Measurements from ENCODE around the gene LRPAP1. TPM values are rescaled to one million over a fixed set of nuclear protein-coding genes. Genes with fewer than 3 reads are reported as not detected.
"Not testable (repeated sequence)": the region's sequence is repeated elsewhere in the genome, so short reads cannot be mapped to it uniquely, and the experiment has no call there.

The LRPAP1 gene
- total RNA-seq, 1 donor from 2014 or later = 92.2 TPM

DNA sequence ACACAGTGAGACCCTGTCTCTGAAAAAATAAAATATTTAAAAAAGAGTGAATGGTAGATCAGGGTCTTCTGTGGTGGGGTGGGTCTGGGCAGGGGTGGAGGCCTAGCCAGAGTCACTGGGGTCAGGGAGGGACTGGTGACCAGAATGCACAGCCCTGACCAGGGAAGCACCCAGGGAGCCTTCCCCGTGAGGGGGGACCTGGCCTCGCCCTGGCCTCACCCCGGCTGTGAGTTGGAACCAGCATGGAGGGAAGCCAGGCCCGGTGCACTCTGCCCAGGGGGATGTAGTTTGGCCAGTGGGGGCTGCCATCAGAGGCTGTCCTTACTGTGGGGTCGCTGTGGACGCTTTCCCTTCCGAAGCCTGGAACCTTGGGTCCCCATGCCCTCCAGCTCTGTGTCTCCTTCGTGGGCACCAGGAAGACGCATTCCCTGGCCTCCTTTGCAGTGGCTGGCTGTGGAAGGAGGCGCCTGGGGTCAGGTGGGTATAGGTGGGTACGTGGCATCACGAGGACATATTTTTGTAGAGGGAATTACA lies 18.6 kb upstream of the LRPAP1 start:
- H3K9me3 Mint-ChIP-seq (ENCODE audit: unreplicated experiment); H3K27me3 Mint-ChIP-seq (ENCODE audit: unreplicated experiment); H3K36me3 Mint-ChIP-seq (ENCODE audit: low read depth, unreplicated experiment); H3K4me3 Mint-ChIP-seq (ENCODE audit: unreplicated experiment); H3K4me1 Mint-ChIP-seq (ENCODE audit: unreplicated experiment); H3K27ac Mint-ChIP-seq (ENCODE audit: unreplicated experiment); DNase-seq (ENCODE audit: low spot score): not testable (repeated sequence)

DNA sequence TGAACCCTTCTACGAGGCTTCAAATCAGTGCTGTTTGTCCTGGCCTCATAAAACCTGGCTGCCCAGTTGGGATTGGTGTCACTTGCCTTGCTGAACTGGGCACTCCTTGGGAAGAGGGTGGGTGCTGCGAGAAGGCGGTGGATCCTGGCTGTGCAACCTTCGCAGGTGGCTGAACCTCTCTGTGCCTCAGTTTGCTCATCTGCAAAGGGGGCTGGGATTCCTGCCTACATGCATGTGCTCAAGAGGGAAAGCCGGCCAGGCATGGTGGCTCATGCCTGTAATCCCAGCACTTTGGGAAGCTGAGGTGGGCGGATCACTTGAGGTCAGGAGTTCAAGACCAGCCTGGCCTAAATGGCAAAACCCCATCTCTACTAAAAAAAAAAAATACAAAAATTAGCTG lies 17.8 kb upstream of the LRPAP1 start:
- H3K27me3 Mint-ChIP-seq (ENCODE audit: unreplicated experiment); H3K36me3 Mint-ChIP-seq (ENCODE audit: low read depth, unreplicated experiment); DNase-seq (ENCODE audit: low spot score); H3K4me1 Mint-ChIP-seq (ENCODE audit: unreplicated experiment); H3K9me3 Mint-ChIP-seq (ENCODE audit: unreplicated experiment); H3K4me3 Mint-ChIP-seq (ENCODE audit: unreplicated experiment); H3K27ac Mint-ChIP-seq (ENCODE audit: unreplicated experiment): not testable (repeated sequence)

- not testable (repeated sequence) for H3K4me3 Mint-ChIP-seq (ENCODE audit: unreplicated experiment); H3K36me3 Mint-ChIP-seq (ENCODE audit: low read depth, unreplicated experiment); H3K4me1 Mint-ChIP-seq (ENCODE audit: unreplicated experiment); H3K9me3 Mint-ChIP-seq (ENCODE audit: unreplicated experiment); H3K27ac Mint-ChIP-seq (ENCODE audit: unreplicated experiment); DNase-seq (ENCODE audit: low spot score); H3K27me3 Mint-ChIP-seq (ENCODE audit: unreplicated experiment)
Measured at GRCh38 chr4:3549694-3550001, 17.4 kb upstream of the LRPAP1 start.

DNA sequence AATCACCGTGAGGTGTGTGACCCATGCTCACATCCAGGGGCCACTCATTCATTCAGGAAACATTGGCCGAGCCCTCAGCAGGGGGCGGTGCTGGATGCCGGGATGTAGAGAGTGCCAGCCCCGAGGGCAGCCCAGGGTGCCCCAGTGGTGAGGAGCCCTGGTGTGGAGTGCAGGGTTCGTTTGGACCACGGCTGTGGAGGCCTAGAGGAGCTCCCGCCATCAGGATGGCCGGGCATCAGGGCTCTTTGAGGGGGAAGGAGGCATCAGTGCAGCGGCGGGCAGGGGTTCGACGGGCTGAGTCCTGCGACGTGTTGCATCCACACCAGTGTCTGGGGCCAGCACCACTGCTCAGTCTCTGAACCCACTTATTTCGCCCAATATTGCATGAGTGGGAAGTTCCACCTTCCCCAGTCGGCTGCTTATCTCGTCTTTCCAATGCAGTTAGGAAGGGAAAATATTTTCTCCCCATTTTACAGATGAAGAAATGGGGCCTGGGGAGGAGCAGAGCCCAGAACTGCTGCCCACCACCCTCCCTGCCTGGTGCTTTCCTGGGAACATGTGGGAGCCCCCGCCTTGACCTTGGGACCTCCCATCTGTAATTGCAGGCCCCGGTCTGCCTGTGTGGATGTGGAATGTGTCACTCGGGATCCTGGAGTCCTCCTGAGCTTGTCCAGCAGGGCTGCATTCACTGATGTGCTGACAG lies 16.9 kb upstream of the LRPAP1 start:
- not testable (repeated sequence) for H3K4me3 Mint-ChIP-seq (ENCODE audit: unreplicated experiment); H3K9me3 Mint-ChIP-seq (ENCODE audit: unreplicated experiment); DNase-seq (ENCODE audit: low spot score); H3K27me3 Mint-ChIP-seq (ENCODE audit: unreplicated experiment); H3K27ac Mint-ChIP-seq (ENCODE audit: unreplicated experiment); H3K36me3 Mint-ChIP-seq (ENCODE audit: low read depth, unreplicated experiment); H3K4me1 Mint-ChIP-seq (ENCODE audit: unreplicated experiment)

DNA sequence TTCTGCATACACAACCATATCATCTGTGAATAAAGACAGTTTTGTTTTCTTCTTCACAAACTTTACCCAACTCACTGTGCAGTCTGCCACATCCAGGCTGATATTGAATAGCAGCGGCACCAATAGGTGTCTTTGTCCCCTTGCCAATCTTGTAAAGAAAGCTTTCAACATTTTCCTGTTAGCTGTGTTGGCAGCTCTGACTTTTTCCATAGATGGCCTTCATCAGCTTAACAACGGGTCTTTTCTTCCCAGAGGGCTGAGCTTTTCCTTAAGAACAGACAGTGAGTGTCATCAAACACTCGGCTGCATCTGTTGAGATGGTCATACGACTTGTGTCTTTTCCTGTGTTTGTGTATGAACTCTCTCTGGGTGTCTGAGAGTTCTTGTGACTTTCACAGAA lies 14.5 kb upstream of the LRPAP1 start:
- not testable (repeated sequence) for H3K4me1 Mint-ChIP-seq (ENCODE audit: unreplicated experiment); H3K9me3 Mint-ChIP-seq (ENCODE audit: unreplicated experiment); H3K27me3 Mint-ChIP-seq (ENCODE audit: unreplicated experiment); H3K27ac Mint-ChIP-seq (ENCODE audit: unreplicated experiment); H3K36me3 Mint-ChIP-seq (ENCODE audit: low read depth, unreplicated experiment); H3K4me3 Mint-ChIP-seq (ENCODE audit: unreplicated experiment); DNase-seq (ENCODE audit: low spot score)

DNA sequence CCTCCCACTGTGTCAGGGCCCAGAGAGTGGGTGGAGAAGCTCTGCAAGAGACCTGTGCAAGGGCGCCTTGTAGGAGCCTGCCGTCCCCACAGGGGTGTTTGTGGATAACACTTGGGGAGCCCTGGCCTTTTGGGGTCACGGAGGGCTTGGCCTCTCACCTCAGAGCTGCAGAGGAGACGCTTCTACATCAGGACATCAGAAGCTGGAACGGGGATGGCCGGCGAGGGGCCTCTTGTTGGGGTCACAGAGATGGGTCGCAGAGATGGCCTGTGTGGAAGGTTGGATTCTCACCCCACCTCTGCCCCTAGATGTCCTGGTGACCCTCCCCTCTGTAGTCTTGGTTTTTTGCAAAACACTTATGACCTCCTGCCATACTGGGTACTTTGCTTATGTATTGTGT lies 13.1 kb upstream of the LRPAP1 start:
- H3K4me1 Mint-ChIP-seq (ENCODE audit: unreplicated experiment); H3K27ac Mint-ChIP-seq (ENCODE audit: unreplicated experiment); H3K9me3 Mint-ChIP-seq (ENCODE audit: unreplicated experiment); DNase-seq (ENCODE audit: low spot score); H3K36me3 Mint-ChIP-seq (ENCODE audit: low read depth, unreplicated experiment); H3K4me3 Mint-ChIP-seq (ENCODE audit: unreplicated experiment); H3K27me3 Mint-ChIP-seq (ENCODE audit: unreplicated experiment): not testable (repeated sequence)

- DNase-seq (ENCODE audit: low spot score); H3K27ac Mint-ChIP-seq (ENCODE audit: unreplicated experiment); H3K4me1 Mint-ChIP-seq (ENCODE audit: unreplicated experiment); H3K36me3 Mint-ChIP-seq (ENCODE audit: low read depth, unreplicated experiment); H3K9me3 Mint-ChIP-seq (ENCODE audit: unreplicated experiment); H3K27me3 Mint-ChIP-seq (ENCODE audit: unreplicated experiment); H3K4me3 Mint-ChIP-seq (ENCODE audit: unreplicated experiment): not testable (repeated sequence)
Measured at GRCh38 chr4:3544259-3545025, 12.2 kb upstream of the LRPAP1 start.

DNA sequence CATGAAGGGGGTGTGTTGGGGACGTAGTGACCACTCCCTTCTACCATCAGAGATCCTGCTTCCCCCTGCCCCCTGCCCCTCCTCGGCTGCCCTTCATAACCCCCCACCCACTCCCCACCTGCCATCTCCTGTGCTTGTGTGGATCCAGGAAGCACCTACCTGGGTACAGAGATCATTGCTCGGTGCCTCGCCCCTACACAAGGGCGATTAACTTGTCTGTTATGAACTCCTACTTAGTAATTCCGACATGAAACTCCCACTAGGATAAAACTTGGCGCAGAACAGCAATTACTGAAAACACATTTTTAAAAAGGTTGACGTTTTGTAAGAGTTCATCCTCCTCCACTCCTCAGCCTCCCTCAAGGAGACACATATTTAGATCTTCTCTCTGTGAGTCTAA lies 11.2 kb upstream of the LRPAP1 start:
- not testable (repeated sequence) for H3K4me1 Mint-ChIP-seq (ENCODE audit: unreplicated experiment); H3K27ac Mint-ChIP-seq (ENCODE audit: unreplicated experiment); DNase-seq (ENCODE audit: low spot score); H3K27me3 Mint-ChIP-seq (ENCODE audit: unreplicated experiment); H3K36me3 Mint-ChIP-seq (ENCODE audit: low read depth, unreplicated experiment); H3K9me3 Mint-ChIP-seq (ENCODE audit: unreplicated experiment); H3K4me3 Mint-ChIP-seq (ENCODE audit: unreplicated experiment)

DNA sequence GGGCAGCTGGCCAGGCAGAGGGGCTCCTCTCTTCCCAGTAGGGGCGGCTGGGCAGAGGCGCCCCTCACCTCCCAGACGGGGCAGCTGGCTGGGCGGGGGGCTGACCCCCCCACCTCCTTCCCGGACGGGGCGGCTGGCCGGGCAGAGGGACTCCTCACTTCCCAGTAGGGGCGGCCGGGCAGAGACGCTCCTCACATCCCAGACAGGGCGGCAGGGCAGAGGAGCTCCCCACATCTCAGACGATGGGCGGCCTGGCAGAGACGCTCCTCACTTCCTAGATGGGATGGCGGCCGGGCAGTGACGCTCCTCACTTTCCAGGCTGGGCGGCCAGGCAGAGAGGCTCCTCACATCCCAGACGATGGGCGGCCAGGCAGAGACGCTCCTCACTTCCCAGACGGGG lies 6.7 kb upstream of the LRPAP1 start:
- not testable (repeated sequence) for H3K36me3 Mint-ChIP-seq (ENCODE audit: low read depth, unreplicated experiment); H3K27me3 Mint-ChIP-seq (ENCODE audit: unreplicated experiment); H3K9me3 Mint-ChIP-seq (ENCODE audit: unreplicated experiment); H3K27ac Mint-ChIP-seq (ENCODE audit: unreplicated experiment); H3K4me3 Mint-ChIP-seq (ENCODE audit: unreplicated experiment); H3K4me1 Mint-ChIP-seq (ENCODE audit: unreplicated experiment); DNase-seq (ENCODE audit: low spot score)

DNA sequence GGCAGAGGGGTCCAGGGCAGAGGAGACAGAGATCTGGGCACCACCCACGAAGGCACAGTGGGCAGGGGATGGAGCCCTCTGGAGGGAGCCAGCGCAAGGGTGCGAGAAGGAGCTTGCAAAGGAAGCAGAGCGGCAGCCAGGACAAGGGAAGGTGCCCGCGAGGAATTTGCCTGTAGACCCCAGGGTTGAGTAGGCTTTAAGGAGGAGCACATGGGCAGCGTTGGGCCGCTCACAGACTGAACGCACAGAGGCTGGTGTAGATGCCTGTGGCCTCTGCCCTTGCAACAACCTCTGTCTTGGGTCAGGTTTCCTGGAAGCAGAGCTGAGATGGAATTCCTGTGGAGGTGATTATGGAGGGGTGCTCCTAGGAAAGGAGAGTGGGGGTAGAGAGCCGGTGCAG lies 3.6 kb upstream of the LRPAP1 start:
- not testable (repeated sequence) for H3K9me3 Mint-ChIP-seq (ENCODE audit: unreplicated experiment); H3K27me3 Mint-ChIP-seq (ENCODE audit: unreplicated experiment); H3K4me1 Mint-ChIP-seq (ENCODE audit: unreplicated experiment); H3K36me3 Mint-ChIP-seq (ENCODE audit: low read depth, unreplicated experiment); H3K27ac Mint-ChIP-seq (ENCODE audit: unreplicated experiment); DNase-seq (ENCODE audit: low spot score); H3K4me3 Mint-ChIP-seq (ENCODE audit: unreplicated experiment)
